ENCODE results near the gene MOCS1. TPM values are rescaled to one million over a fixed set of nuclear protein-coding genes. Genes with fewer than 3 reads are reported as not detected.
"Not testable (repeated sequence)": the region's sequence is repeated elsewhere in the genome, so short reads cannot be mapped to it uniquely, and the experiment has no call there.

MOCS1 gene
- polyA plus RNA-seq (2014; cell fraction: cytosol; rRNA removed) = 9.2 and 9.9 TPM in 2 replicates
- 3.9 and 6.2 TPM in 2 replicates for polyA plus RNA-seq (2014; cell fraction: nucleus; rRNA removed)

GRCh38 chr6:39934131-39934757, at the start of gene MOCS1:
Gene MOCS1, minus strand, starts transcription at chr6:39934462. Its CDS starts 45 bp downstream, at chr6:39934417.
- DNase-seq (ENCODE audit: low spot score) = peak; percentile 59

DNA sequence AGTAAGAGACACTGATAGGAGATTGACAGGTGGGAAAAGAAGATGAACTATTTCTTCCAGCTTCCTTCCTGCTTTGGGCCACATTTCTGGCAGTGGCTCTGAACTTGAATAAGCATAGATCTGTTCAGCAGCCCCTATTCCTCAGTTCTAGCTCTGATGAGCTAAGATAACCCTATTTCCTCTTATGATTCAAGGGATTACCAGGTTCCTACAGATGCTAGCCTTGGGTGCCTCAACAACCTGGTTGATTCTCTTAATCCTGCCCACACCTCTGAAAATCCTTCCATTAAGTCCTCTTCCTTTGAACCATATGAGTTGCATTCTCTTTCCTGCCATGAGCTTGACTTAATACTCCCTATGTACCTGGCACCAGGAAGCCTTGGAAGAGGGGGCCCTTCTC, 49.8 kb upstream of the MOCS1 start:
- DNase-seq (ENCODE audit: low spot score) = no peak

DNA sequence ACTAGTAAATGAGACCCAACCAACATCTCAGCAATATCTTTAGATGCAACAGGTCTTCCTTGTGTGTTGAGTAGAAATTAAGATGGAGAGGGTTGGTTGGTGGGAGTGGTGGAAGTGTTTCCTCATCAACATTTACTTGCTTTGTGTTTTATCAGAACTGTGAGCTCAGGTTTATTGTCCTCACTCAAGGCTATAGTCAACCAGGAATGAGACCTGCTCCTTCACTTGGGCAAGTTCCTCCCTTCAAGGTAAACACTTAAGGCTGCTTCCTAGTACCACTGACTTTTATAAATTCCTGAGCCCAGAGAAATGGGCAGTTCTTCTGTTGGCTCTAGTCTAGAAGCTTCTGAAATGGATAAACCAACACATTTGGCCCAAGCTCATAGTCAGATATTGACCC, 48.9 kb upstream of the MOCS1 start:
- DNase-seq (ENCODE audit: low spot score) = no peak

DNA sequence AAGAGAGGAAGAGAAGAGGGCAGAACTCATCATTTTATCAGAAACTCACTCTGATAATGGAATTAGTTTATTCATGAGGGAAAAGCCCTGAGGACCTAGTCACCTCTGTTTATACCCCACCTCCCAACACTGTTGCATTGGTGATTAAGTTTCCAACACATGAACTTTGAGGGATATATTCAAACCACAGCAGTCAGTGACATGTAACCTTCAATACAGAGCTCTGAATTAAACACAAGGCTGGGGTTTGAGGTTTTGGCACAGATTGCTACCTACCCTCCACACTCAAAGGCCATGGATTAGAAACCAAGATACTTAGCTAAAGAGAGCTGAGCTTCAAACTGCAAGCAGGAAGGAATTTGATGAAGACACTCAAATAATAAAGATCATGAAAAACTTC, 48.5 kb upstream of the MOCS1 start:
- DNase-seq (ENCODE audit: low spot score) = no peak

DNA sequence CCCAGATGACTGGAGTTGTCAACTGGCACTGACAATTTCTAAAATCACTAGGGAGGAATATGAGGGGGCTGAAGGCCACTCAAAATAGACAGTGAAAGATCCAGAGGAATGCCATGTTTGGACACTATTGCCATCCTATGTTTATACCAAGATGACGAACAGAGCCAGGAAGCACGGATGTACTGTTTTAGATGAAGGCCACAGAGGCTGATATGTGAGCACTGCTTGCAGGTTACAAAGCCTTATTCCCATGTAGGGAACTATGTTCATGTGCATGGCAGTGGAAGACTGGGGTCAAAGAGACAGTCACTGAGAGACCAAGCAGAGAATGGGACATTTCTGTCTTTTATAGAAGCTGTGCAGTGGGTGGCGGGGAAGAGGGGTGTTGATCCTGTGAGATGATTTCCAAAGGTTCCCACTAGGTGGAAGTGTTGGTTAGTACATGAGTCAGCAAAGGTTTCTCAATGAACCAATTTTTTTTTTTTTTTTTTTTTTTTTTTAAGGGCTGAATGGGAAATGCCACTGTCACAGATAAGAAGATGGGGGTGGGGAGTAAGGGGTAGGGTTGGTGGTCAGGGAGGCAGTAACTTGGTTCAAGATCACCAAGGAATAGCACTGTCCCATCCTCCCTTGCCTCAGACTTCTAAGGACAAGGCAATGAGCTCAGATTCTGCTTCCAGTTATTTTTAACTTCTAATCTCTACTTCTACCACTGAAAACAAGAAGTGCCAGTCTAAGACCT, 46.7 kb upstream of the MOCS1 start:
- DNase-seq (ENCODE audit: low spot score) = peak; percentile 30

- DNase-seq (ENCODE audit: low spot score) = no peak
Measured at GRCh38 chr6:39979461-39980328, 45.4 kb upstream of the MOCS1 start.

DNA sequence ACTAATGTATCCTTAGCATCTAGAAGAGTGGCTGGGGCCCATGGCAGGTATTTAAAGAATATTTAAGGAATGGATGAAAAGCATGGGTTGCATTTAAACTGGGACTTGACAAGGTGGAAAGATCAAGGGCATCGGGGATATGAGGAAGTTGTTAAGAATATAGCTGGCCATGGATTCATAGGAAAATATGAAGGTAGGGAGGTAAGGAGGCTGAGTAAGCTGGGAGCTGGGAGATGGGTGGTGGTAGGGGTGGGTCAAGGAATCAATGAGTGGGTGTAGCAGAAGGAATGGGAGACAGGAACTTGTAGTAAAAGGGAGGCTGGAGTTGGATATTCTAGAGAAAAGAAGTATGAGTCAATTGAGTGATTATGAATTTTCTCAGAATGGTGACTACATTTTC, 44.0 kb upstream of the MOCS1 start:
- no peak for DNase-seq (ENCODE audit: low spot score)

- no peak for DNase-seq (ENCODE audit: low spot score)
Measured at GRCh38 chr6:39973661-39974060, 39.4 kb upstream of the MOCS1 start.

GRCh38 chr6:39972717-39973116, 38.5 kb upstream of the MOCS1 start:
- not testable (repeated sequence) for DNase-seq (ENCODE audit: low spot score)

DNA sequence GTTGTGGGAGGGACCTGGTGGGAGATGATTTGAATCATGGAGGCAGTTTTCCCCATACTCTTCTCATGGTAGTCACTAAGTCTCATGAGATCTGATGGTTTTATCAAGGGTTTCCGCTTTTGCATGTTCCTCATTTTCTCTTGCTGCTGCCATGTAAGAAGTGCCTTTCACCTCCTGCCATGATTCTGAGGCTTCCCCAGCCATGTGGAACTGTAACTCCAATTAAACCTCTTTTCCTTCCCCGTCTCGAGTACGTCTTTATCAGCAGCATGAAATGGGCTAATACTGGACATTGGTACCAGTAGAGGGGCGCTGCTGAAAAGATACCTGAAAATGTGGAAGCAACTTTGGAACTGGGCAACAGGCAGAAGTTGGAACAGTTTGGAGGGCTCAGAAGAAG, 36.9 kb upstream of the MOCS1 start:
- not testable (repeated sequence) for DNase-seq (ENCODE audit: low spot score)

DNA sequence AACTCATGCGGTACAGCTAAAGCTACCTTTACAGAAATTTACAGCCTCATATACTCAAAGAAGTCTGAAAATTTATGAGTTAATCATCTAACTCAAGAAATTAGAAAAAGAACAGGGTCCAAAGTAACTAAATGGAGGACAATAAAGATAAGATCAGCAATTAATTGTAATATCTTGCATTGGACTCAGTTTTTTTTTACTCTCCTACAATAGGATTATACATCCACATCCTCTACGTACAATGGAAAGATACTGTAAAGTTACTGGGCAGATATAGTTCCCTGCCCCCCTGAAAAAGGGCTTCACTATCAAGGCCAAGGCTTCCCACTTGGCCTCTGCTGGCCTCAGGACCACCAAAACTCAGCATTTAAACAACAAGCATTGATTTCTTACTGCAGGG, 31.5 kb upstream of the MOCS1 start:
- DNase-seq (ENCODE audit: low spot score) = no peak

GRCh38 chr6:39964530-39964929, 30.3 kb upstream of the MOCS1 start:
- DNase-seq (ENCODE audit: low spot score) = no peak

DNA sequence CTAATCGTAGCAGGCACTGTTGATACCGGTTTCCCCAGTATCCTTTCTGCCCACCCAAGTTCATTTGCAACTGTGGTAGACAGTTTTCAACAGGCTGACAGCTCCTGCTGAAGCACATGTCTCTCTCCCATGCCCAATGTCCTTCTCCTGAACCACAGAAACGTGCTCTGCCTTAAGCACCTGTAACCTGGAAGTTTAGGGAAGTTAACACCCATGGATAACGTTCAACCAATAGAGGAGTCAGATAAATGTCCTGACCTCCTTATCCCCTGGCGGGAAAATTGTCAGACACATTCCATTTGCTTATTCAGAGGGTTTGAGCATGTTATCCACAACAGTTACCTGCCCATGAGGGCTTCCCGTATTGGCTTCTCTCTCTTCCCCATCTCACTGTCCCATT, 29.8 kb upstream of the MOCS1 start:
- no peak for DNase-seq (ENCODE audit: low spot score)

DNA sequence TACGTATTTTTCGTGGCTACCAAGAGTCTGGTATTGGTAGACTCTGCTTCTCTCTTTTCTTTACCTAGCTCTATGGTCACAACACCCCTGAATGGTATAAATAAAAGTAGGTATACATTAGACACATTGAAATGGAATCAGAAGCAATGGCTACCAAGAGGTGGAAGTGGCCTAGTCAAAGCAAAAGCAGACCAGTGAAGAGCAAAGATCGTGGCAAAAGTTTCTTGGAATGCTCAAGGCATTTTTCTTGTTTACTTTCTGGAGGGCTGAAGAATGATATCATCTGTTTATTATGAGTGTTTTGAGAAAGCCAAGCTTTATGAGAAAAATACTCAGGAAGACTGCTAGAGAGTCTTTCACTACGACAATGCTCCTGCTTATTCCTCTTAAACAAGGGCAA, 28.6 kb upstream of the MOCS1 start:
- no peak for DNase-seq (ENCODE audit: low spot score)

- no peak for DNase-seq (ENCODE audit: low spot score)
Measured at GRCh38 chr6:39961178-39961577, 26.9 kb upstream of the MOCS1 start.

DNA sequence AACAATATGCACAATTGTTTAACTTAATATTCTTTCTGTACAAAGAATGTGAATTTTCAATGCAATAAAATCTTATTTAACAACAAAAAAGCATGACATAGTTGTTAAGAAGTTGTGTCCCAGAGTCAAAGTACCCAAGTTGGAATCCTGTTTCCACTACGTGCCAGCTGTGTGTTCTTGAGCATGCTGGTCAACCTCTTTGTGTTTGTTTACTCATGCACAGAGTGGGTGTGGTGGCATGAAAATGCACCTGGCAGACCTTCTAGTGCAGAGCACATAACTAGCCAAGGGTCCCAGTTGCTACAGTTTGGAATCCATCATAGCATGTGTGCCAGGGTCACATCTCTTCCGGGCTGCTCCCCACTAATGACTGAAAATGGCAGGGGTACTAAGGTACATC, 24.7 kb upstream of the MOCS1 start:
- no peak for DNase-seq (ENCODE audit: low spot score)

DNA sequence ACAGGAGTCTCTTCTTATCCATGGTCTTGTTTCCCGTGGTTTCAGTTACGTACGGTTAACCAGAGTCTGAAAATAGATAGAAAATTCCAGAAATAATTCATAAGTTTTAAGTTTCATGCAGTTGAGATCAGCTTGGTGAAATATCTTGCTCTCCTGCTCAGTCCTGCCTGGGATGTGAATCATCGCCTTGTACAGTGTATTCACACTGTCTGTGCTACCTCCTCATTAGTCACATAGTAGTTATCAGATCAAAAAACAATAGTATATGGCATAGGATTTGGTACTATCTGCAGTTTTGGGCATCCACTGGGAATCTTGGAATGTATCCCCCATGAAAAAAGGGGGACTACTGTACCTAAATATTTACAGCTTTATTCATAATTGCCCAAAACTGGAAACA, 22.7 kb upstream of the MOCS1 start:
- no peak for DNase-seq (ENCODE audit: low spot score)

GRCh38 chr6:39953076-39953618, 18.9 kb upstream of the MOCS1 start:
- no peak for DNase-seq (ENCODE audit: low spot score)

- no peak for DNase-seq (ENCODE audit: low spot score)
Measured at GRCh38 chr6:39952167-39952566, 17.9 kb upstream of the MOCS1 start.

DNA sequence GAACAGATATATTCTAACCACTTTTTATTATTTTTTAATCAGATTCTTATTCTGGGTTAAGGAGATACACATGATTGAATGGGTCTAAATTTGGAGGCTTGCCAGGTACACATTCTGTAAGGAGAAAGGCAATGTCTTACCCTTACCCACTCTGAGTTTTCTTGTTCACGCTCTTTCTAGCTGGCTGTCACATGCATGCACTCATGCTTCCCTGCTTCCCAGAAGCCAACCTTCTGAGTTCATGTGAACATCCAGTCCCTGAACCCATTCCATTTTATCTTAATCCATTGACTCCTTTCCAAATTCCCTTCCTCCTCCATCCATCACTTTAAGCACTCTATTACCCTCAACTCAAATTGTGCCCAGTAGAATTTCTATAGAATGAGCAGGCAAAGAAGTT, 17.5 kb upstream of the MOCS1 start:
- DNase-seq (ENCODE audit: low spot score) = no peak

GRCh38 chr6:39951191-39951590, 16.9 kb upstream of the MOCS1 start:
- no peak for DNase-seq (ENCODE audit: low spot score)

DNA sequence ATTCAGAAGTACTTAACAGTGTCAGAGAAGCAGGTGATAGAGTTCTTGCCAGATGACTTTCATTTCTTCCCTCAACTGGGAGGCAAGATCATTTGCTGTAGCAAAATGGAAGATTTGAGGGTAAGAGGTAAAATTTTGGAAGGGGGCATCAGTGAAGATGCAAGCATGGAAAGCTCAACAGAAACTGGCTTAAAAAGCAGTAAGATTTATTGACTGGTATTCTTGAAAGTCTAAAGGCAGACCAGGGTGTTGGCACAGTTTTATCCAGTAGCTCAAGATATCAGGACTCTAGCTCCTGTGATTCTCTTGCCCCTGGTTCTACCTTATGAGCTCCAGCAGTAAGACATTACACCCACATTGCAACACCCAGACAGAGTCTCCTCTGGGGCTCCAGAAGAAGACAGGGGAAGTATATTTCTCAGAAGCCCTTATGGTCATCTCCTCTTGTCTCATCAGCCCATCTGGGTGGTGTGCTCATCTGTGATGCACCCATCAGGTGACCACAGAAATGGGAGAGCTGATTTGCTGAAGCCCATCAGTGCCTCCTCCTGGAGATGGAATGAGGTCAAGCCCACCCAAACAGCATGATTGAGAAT, 16.0 kb upstream of the MOCS1 start:
- no peak for DNase-seq (ENCODE audit: low spot score)
